K562 treated with DMSO at 1 percent for 12 hours (cell line): Measurements from ENCODE around the gene SLC29A2. TPM values are rescaled to one million over a fixed set of nuclear protein-coding genes. Genes with fewer than 3 reads are reported as not detected.

Source experiments
- total RNA-seq: library from RNA; unstranded; fragments of 300-600 nt; gene quantifications from 2 replicates; pipeline ENCODE4 v1.2.3, GENCODE V29; 2022; ENCODE audit not compliant: insufficient read depth

The SLC29A2 gene, protein sequence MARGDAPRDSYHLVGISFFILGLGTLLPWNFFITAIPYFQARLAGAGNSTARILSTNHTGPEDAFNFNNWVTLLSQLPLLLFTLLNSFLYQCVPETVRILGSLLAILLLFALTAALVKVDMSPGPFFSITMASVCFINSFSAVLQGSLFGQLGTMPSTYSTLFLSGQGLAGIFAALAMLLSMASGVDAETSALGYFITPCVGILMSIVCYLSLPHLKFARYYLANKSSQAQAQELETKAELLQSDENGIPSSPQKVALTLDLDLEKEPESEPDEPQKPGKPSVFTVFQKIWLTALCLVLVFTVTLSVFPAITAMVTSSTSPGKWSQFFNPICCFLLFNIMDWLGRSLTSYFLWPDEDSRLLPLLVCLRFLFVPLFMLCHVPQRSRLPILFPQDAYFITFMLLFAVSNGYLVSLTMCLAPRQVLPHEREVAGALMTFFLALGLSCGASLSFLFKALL
- total RNA-seq, result 7.5 and 12.2 TPM in 2 replicates

DNA sequence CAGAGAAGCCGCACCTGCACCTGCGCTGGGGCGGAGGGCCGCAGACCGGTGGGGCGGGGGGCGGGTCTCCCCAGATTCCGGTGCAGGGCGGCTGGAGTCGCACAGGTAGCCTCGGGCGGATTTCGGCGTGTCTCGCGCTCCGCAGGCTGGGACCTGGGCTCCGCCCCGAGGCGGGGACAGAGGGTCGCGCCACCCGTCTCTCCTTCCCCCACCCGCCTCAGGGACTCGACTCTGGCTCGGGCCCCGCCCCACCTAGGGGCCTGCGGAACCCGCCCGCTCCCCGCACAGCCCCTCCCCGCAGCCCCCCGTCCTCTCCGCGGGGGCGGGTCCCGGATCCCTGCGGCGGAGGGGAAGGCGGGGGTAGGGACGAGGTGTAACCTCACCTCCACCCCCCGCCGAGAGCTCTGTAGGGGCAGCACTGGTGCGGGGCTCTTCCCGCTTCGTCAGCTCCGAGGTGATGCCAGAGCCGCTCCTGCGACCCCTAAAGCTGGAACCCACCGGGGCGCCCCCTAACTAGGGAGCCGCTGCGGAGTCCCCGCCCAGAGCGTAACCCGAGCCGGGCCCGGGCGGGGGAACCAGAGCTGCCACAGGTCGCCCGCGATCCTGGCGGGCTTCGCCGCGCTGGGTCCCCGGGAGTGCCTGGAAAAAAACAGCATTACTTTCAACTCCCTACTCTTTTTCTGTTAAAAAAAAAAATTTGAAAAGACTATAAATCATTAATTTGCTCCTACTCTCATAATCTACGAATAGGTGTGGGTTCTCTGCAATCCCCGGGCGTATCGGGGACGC is at the start of gene SLC29A2:
TSS of gene SLC29A2 (minus strand) at position 134 of the 789 bp plus-strand sequence. CDS start 169 bp downstream, outside the sequence.

DNA sequence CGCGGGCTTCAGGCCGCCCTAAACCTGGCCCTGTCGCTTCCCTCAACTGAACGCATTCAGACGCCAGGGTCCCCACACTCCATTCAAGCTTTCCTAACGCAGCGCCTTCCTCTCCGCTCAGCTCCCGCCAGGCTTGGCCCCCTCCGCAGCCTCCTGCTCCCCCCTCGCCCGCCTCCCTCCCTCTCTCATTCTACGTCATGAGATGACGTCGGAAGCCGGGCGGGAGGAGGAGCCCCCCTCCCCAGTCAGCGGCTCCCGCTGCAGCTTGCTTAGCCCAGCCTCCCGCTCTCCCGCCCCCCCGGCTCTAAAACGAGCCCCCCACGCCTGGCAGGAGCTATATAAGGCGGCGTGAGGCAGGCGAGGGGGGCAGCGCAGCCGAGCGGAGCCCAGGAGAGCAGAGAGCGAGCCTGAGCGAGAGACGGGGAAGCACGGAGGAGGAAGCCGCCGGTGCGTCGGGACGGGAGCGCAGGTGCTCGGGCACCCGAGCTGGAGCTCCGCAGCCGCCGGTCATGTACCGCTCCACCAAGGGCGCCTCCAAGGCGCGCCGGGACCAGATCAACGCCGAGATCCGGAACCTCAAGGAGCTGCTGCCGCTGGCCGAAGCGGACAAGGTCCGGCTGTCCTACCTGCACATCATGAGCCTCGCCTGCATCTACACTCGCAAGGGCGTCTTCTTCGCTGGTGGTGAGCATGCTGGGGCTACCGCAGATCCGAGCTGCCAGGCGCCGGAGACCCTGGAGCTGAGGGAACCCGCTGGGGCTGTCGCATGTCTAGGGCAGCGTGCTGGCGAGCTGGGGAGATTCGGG is 49.3 kb upstream of the SLC29A2 start, which contains the start of gene NPAS4:
TSS of gene NPAS4 (plus strand) at position 365 of the 806 bp plus-strand sequence. CDS start at position 510, 145 bp downstream.

DNA sequence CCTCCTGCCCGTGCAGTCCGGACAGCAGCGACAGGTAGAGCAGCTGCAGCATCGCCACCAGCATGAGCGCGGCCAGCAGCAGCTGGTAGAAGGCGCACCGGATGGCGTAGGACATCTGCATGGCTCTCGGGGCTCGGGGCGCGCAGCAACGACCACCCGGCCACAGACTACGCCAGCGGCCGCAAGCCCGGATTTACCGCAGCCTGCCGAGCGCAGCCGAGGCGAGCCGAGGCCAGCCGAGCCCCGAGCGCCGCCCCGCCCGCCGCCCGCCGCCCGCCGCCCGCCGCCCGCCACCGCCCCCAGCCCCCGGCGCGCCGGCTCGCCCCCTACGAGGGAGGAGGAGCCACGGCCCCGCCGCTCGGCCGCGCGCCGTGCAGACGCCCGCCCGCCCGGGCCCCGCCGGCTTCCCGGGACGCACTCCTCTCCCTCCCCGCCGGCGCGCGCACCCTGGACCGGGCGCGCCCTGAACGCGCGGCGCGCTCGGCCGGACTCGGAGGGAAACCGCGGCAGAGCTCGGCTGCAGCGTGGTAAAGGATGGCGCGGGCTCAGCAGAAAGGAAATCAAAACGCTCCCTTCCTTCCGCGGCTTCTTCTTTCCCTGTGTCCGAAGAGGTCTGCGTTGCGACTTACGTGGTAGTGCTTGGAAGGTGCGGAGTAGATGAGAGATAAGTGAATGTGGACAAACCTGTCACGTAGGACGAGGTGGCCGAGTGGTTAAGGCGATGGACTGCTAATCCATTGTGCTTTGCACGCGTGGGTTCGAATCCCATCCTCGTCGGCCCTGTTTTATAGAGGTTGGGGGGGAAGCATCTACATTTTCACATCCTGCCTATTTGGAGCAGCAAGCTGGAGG is 23.9 kb downstream of the SLC29A2 start, which contains the start of gene B4GAT1:
TSS of gene B4GAT1 (minus strand) at position 205 of the 852 bp plus-strand sequence. CDS start at position 121, 84 bp downstream.

DNA sequence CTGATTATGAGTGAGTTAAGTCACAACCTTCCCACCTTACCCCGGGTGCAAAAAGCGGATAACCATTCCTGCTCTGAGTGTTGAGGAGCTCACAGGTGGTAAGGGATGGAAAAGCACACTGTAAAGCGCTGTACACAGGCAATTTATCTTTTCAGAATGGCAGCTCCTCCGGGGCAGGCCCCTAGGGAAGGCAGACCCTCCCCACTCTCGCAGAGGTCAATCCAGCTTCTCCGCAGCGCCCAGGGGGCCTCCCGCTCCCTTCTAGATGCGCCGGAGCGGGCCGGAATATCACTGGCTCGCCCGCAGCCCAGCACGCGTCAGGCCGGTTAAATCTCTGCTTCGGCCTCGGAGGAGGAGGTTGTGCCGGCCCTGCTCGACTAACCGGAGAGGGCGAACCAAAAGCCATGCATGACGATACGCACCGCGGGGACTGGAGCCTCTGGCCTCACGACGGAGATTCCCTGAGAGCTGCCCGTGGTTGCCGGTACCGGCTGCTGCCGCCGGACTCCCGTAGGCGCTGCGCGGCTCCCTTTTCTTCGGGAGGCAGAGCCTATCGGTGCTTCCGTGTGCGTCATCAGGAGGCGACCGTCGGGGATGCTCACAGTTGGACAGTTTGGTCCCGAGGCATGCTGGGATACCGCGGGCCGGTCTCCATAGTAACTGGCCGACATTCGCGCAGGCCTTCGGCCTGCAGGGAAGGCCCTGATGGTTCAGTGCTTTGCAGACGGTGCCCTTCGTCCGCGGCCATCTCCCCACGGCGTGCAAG is 26.8 kb downstream of the SLC29A2 start, which contains the start of gene BRMS1:
TSS of gene BRMS1 (minus strand) at position 555 of the 766 bp plus-strand sequence. CDS start 2,870 bp downstream, outside the sequence.

DNA sequence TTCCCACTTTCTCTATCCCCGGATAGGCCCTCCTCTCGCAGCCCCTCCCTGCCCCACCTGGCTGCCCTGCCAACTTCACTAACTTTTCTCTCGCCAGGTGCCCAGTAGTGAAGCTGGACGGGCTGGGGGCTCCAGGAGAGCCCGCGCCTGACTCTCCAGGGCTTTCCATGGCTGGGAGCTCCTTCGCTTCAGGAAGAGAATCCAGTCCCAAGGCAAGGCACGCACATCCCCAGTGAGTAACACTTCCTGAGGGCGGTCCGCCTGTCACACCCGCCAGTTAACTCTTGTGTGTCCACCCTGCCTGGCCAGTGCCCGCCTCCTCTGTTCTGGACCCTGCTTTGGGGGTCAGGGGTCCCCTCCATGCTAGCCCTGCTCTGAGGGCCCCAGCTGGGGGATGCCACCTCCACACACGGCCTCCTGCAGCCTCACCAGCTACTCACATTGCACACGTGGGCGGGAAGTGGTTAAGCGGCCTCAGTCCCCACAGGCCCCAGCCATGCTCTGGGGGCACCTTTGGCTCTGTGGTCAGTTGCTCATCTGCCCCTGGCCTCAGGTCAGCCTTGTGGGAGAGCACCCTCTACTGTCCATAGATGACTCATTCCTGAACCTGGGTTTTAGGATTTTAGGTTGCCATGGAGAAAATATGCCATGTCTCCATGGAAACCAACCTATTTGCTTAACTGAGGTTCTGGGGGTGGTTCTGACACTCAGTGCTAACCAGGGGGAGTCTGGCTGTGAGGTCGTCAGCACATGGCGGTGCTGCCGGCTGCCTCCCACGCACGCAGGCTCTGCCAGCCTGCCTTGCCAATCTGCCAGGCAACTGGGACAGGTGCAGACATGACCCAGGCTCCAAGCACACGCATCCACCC is 35.1 kb downstream of the SLC29A2 start, which contains the start of gene RIN1:
TSS of gene RIN1 (minus strand) at position 201 of the 869 bp plus-strand sequence. CDS start at position 169, 32 bp downstream.

DNA sequence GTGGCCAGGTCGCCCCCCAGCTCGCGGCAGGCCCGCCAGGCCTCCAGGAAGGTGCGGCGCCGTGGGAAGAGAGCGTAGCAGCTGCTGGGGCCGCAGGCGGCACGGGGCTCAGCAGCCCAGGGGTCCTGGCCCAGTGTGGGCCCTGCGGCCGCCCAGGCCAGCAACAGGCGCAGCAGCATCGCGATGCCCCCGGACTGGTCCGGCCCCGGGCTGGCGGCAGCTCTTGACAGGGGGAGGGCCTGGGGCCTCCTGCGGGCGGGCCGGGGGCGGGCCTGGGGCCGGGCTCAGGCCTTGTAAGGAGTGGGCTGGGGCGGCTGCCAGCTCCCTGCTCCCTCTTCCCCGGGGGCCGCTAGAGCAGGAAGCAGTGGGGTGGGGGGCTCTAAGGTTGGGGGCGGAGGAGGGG is 54.7 kb downstream of the SLC29A2 start, which contains the start of gene CD248:
TSS of gene CD248 (minus strand) at position 196 of the 403 bp plus-strand sequence. CDS start at position 179, 17 bp downstream.

Other genes with a start within 250 kb of the SLC29A2 start
- 27.7 and 41.5 TPM in 2 replicates for gene KLC2, start 114.1 kb downstream of the SLC29A2 start, total RNA-seq
- 147 and 150 TPM in 2 replicates for gene RAB1B, start 103.1 kb downstream of the SLC29A2 start, total RNA-seq
- not detected in 2 replicates for gene CNIH2, start 93.6 kb downstream of the SLC29A2 start, total RNA-seq
- gene YIF1A, start 82.6 kb downstream of the SLC29A2 start, total RNA-seq, result 106 and 126 TPM in 2 replicates
- not detected in 2 replicates for gene TMEM151A, start 79.9 kb downstream of the SLC29A2 start, total RNA-seq
- gene CD248, start 54.7 kb downstream of the SLC29A2 start, total RNA-seq, result not detected in 2 replicates
- gene RIN1, start 35.3 kb downstream of the SLC29A2 start, total RNA-seq, result 0.59 and 0.91 TPM in 2 replicates
- gene BRMS1, start 26.7 kb downstream of the SLC29A2 start, total RNA-seq, result 44.7 and 57.8 TPM in 2 replicates
- gene B4GAT1, start 24.1 kb downstream of the SLC29A2 start, total RNA-seq, result 27.4 and 34.3 TPM in 2 replicates
- not detected in 2 replicates for gene NPAS4, start 49.3 kb upstream of the SLC29A2 start, total RNA-seq
- 44.5 and 73.2 TPM in 2 replicates for gene MRPL11, start 67.1 kb upstream of the SLC29A2 start, total RNA-seq
- 4.0 and 7.5 TPM in 2 replicates for gene PELI3, start 95.1 kb upstream of the SLC29A2 start, total RNA-seq
- 41.1 and 42.9 TPM in 2 replicates for gene DPP3, start 108.7 kb upstream of the SLC29A2 start, total RNA-seq
- gene BBS1, start 138.9 kb upstream of the SLC29A2 start, total RNA-seq, result 8.5 and 13.5 TPM in 2 replicates
- 6.9 and 8.6 TPM in 2 replicates for gene ZDHHC24, start 174.3 kb upstream of the SLC29A2 start, total RNA-seq
- gene ACTN3, start 175.1 kb upstream of the SLC29A2 start, total RNA-seq, result not detected in 2 replicates
- gene CTSF, start 196.8 kb upstream of the SLC29A2 start, total RNA-seq, result 20.3 and 24.5 TPM in 2 replicates
- gene CCDC87, start 221.3 kb upstream of the SLC29A2 start, total RNA-seq, result not detected in 2 replicates
- 40.3 and 40.4 TPM in 2 replicates for gene CCS, start 221.4 kb upstream of the SLC29A2 start, total RNA-seq
- 51.4 and 80.4 TPM in 2 replicates for gene RBM14, start 244.9 kb upstream of the SLC29A2 start, total RNA-seq